Vagina (tissue), 2 donors: ENCODE results near the gene TMEM145.

Experiments
- CTCF ChIP-seq, 3 experiments: fragments of 450-650 bp in 2 of 3; fragments of 200-600 bp in 1 of 3; sonication (generic) in 1 of 3; IDR thresholded peaks; one replicate each; pipeline ENCODE4 v1.5.1; 2017 to 2019; ENCODE audit warnings: antibody characterized with exemption in 3 of 3, mild to moderate bottlenecking in 2 of 3, moderate library complexity in 2 of 3
- POLR2A ChIP-seq, 2 donors: fragments of 450-650 bp; IDR thresholded peaks; one replicate each; pipeline ENCODE4 v1.6.1; 2017; ENCODE audit warnings: antibody characterized with exemption in 2 of 2, mild to moderate bottlenecking in 2 of 2, moderate library complexity in 2 of 2
- POLR2AphosphoS5 ChIP-seq, 2 donors: sonication (generic); formaldehyde crosslinking; IDR thresholded peaks; one replicate each; pipeline ENCODE4 v1.9.0; 2017; ENCODE audit warnings: antibody characterized with exemption in 2 of 2, mild to moderate bottlenecking in 2 of 2, low read depth in 1 of 2; ENCODE audit not compliant: insufficient read depth in 1 of 2

- TF ChIP-seq POLR2A (IDR thresholded peaks at IDR 0.05) (no peak), CTCF (IDR thresholded peaks at IDR 0.05) (no peak), POLR2AphosphoS5 (IDR thresholded peaks at IDR 0.05; ENCODE audit: insufficient read depth in 1 of 2, low read depth in 1 of 2) (no peak)
Observed at GRCh38 chr19:42332059-42332458, 18.9 kb downstream of the TMEM145 start.
